Hepatocyte (in vitro differentiated cells): ENCODE measurements around the gene ANAPC1.
"Not testable (repeated sequence)": the region's sequence is repeated elsewhere in the genome, so short reads cannot be mapped to it uniquely, and the experiment has no call there.

ENCODE experiments used
- CTCF ChIP-seq: fragments of 200-600 bp; sonication (generic); IDR thresholded peaks from 2 replicates; pipeline ENCODE4 v1.5.1; 2016; ENCODE audit warnings: antibody characterized with exemption, mild to moderate bottlenecking; ENCODE audit not compliant: poor library complexity
- EZH2phosphoT487 ChIP-seq: fragments of 200-600 bp; sonication (generic); IDR thresholded peaks from one replicate; pipeline ENCODE4 v1.6.1; 2018; ENCODE audit warnings: antibody characterized with exemption, mild to moderate bottlenecking, low read depth, moderate library complexity; ENCODE audit not compliant: unreplicated experiment, severe bottlenecking

GRCh38 chr2:111776296-111776695, 107.7 kb downstream of the ANAPC1 start:
- not testable (repeated sequence) for TF ChIP-seq CTCF, EZH2phosphoT487
